GM20431 (cell line): ENCODE measurements around the gene SARS1.

Experiments
- in situ Hi-C: fragments of 300-500 bp; cut with MseI, MboI; formaldehyde crosslinking; loops from one replicate; pipeline ENCODE4 v1.15.0; 2020; ENCODE audit warnings: low sequenced_read_pairs; ENCODE audit not compliant: unreplicated experiment

The SARS1 gene

DNA sequence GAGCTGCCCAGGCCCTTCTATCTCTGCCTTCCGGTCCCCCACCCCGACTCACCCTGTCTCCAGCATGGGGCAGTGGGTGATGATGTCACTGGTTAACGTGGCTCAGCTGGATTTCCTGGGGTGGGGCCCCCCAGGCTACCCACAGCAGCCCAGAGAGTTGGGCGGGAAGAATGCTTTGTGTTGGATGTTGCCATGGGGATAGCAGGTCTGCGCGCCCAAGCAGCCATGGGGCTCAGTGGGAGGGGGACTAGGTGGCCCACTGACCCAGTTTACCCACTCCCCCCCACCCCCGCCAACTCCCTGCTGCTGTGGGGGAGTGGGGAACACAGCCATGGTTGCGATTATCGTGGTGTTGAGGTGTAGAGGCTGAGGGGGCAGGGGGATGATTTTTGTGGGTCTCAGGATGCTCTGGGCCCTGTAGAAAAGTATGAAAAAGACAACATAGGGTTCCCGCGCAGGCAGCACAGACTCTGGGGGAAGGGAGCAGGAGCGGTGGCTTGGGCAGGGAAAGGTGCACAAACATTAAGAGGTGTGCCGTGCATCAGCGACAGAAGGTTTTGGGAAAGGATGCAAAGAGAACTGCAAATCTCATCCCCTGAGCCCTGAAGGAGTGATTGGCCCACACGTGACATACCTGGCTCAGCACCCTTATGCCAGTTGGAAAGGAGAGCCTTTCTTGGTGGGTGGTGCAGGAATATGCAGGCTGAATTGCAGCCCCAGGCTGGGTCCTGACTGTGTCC, 44.1 kb downstream of the SARS1 start:
- in situ Hi-C loops, result loop anchor here (25.0 kb wide), 1 partner anchor 279 kb away; the partner anchor contains the start of genes GNAI3 and GPR61

DNA sequence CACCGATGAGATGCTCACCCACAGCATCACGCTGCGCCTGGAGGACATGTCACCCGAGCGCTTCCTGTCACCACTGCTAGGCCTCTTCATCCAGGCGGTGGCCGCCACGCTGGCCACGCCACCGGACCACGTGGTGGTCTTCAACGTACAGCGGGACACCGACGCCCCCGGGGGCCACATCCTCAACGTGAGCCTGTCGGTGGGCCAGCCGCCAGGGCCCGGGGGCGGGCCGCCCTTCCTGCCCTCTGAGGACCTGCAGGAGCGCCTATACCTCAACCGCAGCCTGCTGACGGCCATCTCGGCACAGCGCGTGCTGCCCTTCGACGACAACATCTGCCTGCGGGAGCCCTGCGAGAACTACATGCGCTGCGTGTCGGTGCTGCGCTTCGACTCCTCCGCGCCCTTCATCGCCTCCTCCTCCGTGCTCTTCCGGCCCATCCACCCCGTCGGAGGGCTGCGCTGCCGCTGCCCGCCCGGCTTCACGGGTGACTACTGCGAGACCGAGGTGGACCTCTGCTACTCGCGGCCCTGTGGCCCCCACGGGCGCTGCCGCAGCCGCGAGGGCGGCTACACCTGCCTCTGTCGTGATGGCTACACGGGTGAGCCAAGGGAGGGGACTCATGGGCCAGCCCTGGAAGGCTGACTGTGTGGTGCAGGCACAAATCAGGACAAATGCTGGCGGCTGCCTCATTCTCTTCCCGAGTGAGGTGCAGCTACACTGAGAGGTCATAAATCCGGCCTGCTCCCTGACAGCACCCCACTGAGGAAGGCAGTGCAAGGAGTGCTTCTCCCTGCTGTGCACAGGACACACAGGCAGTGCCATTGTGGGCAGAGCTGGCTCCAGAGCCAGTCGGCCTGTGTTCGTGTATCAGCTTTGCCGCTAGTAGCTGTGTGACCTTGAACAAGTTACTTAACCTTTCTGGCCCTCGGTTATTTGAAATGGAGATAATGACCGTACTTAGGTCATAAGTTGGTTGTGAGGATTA, 45.1 kb downstream of the SARS1 start:
- in situ Hi-C loops, result loop anchor here (25.0 kb wide), 1 partner anchor 279 kb away; the partner anchor contains the start of genes GNAI3 and GPR61

DNA sequence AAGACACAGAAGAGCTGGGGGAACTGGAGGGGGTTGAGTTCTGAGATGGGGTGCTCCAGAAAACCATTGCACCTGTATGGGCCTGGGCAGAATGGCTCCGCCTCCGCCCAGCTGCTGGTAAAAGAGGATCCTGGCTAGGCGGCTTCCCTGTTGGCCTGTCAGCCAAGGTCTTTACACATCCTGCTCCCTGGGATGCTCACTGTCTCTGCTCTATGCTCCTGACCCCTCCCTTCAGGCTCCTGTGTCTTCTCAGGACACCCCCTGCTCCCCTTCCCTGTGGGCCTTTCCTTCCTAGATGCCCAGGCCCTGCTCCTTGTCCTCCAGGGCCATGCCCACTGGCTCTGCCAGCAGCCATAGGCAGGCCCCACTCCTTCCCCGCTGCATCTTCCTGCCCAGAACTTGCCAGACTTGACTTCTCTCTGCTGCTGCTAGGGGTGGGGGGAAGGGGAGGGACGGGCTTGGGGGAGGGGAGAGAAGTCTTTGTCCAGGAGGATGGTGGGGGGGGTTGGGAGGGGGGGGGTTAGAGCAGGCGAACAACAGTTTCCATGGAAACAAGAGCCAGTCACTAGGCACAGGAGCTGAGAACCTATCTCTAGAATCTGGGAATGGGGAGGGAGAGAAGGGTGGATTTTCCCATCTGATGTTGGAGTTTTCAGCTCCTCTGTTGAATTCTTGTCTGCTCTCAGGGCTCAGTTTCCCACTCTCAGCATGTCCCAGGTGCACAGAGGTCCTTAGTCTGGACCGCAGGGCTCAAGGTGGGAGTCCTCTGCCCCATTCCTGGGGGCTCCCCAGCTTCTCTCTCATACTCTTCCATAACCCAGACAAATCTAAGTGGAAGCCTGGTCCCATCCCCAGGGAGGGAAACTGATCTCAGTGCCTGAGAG, 46.2 kb downstream of the SARS1 start:
- in situ Hi-C loops, result loop anchor here (25.0 kb wide), 1 partner anchor 277 kb away; the partner anchor contains the start of genes GNAI3 and GPR61

DNA sequence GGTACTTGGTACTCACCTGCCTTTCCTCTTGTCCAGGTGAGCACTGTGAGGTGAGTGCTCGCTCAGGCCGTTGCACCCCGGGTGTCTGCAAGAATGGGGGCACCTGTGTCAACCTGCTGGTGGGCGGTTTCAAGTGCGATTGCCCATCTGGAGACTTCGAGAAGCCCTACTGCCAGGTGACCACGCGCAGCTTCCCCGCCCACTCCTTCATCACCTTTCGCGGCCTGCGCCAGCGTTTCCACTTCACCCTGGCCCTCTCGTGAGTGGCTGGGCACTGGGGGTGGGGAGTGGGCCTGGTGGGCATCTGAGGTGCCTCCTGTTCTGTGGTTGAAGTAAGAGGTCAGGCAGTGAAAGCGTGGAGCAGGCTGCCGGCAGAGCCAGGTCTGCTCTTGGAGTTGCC, 47.3 kb downstream of the SARS1 start:
- in situ Hi-C loops, result loop anchor here (25.0 kb wide), 1 partner anchor 276 kb away; the partner anchor contains the start of genes GNAI3 and GPR61

DNA sequence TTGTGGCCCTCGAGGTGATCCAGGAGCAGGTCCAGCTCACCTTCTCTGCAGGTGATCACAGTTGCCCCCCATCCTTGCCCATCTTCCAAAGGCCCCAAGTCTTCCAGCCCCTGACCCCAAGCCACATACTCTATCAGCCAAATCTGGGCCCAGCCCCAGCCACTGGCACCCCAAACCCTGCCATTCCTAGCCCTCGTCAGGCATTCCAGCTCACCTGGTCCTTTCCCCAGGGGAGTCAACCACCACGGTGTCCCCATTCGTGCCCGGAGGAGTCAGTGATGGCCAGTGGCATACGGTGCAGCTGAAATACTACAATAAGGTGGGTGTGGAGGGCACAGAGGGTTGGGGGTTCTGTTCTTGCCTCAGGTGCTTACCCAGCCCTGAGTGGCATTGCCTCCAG, 47.9 kb downstream of the SARS1 start:
- in situ Hi-C loops, result loop anchor here (25.0 kb wide), 1 partner anchor 276 kb away; the partner anchor contains the start of genes GNAI3 and GPR61

DNA sequence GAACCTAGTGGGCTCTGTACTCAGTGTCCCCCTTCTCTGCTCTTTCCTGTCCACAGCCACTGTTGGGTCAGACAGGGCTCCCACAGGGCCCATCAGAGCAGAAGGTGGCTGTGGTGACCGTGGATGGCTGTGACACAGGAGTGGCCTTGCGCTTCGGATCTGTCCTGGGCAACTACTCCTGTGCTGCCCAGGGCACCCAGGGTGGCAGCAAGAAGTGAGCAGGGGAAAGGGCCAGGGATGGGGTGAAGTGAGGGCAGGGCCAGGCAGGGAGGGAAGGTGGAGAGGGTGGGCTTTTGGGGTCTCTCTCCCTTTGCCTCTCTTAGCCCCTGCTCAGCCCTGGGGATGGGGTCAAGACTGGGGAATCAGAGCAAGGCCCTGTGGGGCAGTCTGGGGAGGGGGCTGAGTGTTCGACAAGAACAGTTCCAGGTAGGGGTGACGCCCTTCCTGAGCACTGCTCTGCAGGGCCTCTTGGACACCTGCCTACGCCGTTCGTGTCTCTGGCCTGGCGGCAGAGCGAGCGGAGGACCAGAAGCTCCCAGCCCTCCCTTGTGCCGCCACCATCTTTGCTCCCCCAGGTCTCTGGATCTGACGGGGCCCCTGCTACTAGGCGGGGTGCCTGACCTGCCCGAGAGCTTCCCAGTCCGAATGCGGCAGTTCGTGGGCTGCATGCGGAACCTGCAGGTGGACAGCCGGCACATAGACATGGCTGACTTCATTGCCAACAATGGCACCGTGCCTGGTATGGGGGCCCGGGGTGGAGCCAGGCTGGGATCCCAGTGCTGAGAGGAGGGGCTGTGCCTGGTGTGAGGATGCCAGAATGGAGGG, 48.7 kb downstream of the SARS1 start:
- in situ Hi-C loops, result loop anchor here (25.0 kb wide), 1 partner anchor 275 kb away; the partner anchor contains the start of genes GNAI3 and GPR61

DNA sequence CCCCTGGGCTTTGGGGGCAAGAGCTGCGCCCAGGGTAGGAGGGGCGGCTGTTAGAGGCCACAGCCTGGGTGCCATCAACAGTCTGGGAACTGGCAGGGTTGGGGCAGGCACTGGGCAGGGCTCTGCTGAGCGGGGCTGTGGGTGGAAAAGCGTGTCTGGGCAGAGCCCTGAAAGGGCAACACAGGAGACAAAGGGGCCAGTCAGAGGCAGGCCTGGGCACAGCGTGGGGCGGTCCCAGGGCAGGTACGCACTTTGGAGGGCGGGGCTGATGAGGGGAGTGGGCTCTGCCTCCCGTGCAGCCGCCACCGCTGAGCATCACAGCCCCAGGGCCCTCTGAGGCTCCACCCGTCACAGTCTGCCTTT, 49.5 kb downstream of the SARS1 start:
- in situ Hi-C loops, result loop anchor here (25.0 kb wide), 1 partner anchor 274 kb away; the partner anchor contains the start of genes GNAI3 and GPR61

DNA sequence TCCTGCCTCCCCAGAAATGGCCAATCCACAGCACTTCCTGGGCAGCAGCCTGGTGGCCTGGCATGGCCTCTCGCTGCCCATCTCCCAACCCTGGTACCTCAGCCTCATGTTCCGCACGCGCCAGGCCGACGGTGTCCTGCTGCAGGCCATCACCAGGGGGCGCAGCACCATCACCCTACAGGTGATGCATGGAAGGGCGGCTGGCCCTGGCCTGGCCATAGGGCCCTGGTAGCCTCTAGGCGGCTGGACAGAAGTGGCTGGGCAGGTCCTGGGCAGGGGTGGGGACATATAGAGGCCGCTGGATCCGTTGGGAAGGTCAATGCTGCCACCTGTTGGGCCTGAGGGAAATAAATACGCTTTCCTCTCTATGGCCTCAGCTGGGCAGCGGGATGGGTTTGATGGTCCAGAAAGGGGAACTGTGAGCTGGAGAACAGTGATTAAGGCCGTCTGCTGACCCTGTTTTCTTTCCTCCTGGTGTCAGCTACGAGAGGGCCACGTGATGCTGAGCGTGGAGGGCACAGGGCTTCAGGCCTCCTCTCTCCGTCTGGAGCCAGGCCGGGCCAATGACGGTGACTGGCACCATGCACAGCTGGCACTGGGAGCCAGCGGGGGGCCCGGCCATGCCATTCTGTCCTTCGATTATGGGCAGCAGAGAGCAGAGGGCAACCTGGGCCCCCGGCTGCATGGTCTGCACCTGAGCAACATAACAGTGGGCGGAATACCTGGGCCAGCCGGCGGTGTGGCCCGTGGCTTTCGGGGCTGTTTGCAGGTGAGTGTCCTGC, 50.1 kb downstream of the SARS1 start:
- in situ Hi-C loops, result loop anchor here (25.0 kb wide), 1 partner anchor 274 kb away; the partner anchor contains the start of genes GNAI3 and GPR61

DNA sequence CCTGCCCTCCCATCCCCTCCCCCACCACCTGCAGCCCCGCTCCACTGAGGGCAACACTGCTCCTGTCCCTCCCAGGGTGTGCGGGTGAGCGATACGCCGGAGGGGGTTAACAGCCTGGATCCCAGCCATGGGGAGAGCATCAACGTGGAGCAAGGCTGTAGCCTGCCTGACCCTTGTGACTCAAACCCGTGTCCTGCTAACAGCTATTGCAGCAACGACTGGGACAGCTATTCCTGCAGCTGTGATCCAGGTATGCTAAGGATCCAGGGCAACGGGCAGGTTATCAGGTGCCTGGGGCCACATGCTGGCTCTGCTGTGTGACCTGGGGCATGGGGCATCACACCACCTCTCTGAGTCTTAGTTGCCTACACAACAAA, 50.6 kb downstream of the SARS1 start:
- in situ Hi-C loops, result loop anchor here (25.0 kb wide), 1 partner anchor 273 kb away; the partner anchor contains the start of genes GNAI3 and GPR61

DNA sequence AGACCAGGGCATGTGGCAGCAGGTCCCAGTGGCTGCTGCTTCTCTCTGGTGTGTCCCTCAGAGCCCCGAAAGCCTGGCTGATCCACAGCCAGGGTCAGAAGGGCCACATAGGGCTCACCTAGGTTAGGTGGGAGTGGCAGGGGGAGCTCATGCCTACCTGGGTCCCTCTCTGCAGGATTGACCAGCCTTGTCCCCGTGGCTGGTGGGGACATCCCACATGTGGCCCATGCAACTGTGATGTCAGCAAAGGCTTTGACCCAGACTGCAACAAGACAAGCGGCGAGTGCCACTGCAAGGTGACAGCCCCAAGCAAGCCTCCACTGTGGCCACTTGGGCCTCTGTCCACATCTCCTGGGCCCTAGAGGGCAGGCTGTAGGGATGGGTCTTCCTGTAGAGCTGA, 51.3 kb downstream of the SARS1 start:
- in situ Hi-C loops, result loop anchor here (25.0 kb wide), 1 partner anchor 272 kb away; the partner anchor contains the start of genes GNAI3 and GPR61

DNA sequence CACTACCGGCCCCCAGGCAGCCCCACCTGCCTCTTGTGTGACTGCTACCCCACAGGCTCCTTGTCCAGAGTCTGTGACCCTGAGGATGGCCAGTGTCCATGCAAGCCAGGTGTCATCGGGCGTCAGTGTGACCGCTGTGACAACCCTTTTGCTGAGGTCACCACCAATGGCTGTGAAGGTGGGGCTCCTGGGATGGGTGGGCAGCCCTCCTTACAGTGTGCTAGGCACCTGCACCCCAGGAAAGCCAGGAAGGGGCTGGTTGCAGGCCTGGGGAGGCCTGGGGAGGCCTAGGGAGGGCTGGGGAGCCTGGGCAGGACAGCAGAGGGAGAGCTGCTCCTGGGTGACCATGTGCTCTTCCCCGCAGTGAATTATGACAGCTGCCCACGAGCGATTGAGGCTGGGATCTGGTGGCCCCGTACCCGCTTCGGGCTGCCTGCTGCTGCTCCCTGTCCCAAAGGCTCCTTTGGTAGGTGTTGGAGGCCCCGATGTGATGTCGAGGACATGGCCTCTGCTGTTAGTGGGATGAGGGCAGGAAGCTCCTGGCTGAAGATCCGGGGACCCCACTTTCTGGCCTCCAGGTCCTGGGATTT, 52.1 kb downstream of the SARS1 start:
- in situ Hi-C loops, result loop anchor here (25.0 kb wide), 1 partner anchor 271 kb away; the partner anchor contains the start of genes GNAI3 and GPR61

DNA sequence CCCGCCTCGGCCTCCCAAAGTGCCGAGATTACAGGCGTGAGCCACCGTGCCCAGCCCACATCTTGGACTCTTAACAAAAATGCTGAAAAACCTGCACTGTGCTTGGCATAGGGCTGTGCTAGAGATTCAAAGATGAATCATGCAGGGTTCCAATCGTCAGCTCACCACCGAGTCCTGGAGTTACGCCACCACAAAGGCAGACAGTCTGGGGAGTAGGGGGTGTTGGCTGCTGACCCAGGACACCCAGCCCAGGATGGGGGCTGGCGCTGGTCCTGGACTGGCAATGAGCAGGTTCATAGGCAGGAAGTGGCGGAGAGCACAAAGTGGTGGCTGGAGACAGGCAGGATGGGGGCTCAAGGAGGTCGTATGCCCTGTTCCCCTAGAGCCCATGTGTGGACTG, 53.2 kb downstream of the SARS1 start:
- in situ Hi-C loops, result loop anchor here (25.0 kb wide), 1 partner anchor 270 kb away; the partner anchor contains the start of genes GNAI3 and GPR61

DNA sequence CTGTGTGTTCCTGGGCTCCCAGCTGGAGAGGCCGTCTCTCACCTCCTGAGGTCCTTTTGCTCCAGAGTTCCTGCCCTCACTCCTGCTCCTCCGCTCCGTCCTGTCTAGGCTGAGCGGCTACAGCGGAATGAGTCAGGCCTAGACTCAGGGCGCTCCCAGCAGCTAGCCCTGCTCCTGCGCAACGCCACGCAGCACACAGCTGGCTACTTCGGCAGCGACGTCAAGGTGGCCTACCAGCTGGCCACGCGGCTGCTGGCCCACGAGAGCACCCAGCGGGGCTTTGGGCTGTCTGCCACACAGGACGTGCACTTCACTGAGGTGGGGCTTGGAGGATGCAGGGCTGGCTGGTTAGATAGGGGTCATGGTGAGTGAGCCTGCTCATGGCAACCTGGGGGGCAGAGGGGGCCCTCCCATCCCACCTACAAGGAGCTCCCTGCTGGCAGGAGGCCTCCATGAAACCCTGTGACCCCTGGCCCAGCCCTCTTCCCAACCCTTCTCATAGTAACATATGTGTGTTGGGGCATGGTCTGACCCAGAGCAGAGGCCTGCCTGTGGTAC, 54.1 kb downstream of the SARS1 start:
- in situ Hi-C loops, result loop anchor here (25.0 kb wide), 1 partner anchor 269 kb away; the partner anchor contains the start of genes GNAI3 and GPR61

DNA sequence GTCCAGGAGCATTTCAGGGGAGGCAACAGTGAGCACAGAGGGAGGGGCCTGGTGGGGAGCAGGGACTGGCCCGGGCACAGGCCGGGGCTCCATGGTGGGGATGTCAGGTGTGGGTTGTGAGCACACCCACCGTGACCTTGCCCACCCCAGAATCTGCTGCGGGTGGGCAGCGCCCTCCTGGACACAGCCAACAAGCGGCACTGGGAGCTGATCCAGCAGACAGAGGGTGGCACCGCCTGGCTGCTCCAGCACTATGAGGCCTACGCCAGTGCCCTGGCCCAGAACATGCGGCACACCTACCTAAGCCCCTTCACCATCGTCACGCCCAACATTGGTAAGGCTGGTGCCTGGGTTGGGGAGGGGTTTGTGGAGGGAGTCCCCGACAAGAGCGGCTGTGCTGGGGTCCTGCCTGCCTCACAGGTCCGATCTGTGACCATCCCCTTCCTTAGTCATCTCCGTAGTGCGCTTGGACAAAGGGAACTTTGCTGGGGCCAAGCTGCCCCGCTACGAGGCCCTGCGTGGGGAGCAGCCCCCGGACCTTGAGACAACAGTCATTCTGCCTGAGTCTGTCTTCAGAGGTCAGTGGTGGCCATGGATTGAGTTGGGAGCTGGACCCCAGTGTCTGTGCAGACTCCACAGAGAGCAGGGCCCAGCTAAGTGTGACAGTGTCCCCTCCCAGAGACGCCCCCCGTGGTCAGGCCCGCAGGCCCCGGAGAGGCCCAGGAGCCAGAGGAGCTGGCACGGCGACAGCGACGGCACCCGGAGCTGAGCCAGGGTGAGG, 54.9 kb downstream of the SARS1 start:
- in situ Hi-C loops, result loop anchor here (25.0 kb wide), 1 partner anchor 269 kb away; the partner anchor contains the start of genes GNAI3 and GPR61

DNA sequence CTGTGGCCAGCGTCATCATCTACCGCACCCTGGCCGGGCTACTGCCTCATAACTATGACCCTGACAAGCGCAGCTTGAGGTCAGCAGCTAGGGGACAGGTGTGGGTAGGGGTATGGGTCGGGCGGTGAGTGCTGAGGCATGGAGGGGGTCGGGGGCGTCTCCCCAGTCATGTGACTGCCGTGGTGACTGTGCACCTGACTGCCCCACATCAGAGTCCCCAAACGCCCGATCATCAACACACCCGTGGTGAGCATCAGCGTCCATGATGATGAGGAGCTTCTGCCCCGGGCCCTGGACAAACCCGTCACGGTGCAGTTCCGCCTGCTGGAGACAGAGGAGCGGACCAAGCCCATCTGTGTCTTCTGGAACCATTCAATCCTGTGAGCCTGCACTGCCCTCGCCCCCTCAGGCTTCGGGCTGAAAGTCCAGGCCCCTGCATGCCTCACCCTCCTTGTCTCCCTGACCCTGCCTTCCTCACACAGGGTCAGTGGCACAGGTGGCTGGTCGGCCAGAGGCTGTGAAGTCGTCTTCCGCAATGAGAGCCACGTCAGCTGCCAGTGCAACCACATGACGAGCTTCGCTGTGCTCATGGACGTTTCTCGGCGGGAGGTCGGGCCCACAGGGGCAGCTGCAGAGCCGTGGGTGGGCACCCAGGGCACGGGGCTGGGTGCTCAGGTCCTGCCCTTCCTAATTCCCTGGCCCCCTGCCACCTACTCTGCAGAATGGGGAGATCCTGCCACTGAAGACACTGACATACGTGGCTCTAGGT, 55.7 kb downstream of the SARS1 start:
- in situ Hi-C loops, result loop anchor here (25.0 kb wide), 1 partner anchor 268 kb away; the partner anchor contains the start of genes GNAI3 and GPR61
